HG03575 (cell line): Measurements from ENCODE around the gene GRXCR2.
"Not testable (repeated sequence)": the region's sequence is repeated elsewhere in the genome, so short reads cannot be mapped to it uniquely, and the experiment has no call there.

Experiments
- ATAC-seq: cut with Tn5 transposase; IDR thresholded peaks from one replicate; pipeline ENCODE4 v1.9.1; 2021; ENCODE audit not compliant: unreplicated experiment, insufficient number of reproducible peaks, low FRiP score; ENCODE audit errors: extremely low read depth

GRXCR2 gene, protein sequence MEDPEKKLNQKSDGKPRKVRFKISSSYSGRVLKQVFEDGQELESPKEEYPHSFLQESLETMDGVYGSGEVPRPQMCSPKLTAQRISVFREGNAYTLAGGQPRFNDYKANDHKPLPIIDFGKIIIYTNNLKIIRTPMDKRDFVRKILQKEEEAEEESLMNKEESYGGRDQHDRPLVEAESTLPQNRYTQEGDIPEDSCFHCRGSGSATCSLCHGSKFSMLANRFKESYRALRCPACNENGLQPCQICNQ

DNA sequence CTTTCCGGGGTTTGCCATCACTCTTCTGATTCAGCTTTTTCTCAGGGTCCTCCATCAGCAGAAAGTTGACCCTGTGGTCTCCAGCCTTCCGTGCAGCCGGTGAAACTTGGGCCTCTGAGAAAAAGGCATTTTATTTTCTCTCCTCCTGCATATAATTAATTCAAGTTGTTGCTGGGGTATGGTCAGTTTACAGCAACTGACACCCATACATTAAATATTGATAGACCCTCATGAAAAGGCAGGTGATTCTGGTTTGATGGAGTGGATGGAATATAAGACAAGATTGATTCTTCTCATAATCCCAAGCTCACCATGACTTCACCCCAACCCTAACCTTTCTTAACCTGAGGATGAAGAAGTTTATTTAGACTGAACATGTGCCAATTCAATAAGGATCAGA lies at the start of gene GRXCR2:
Gene GRXCR2, minus strand, starts transcription at position 101 of the 400 bp plus-strand sequence. Its CDS starts 46 bp downstream, at position 55.
- ATAC-seq = no peak

DNA sequence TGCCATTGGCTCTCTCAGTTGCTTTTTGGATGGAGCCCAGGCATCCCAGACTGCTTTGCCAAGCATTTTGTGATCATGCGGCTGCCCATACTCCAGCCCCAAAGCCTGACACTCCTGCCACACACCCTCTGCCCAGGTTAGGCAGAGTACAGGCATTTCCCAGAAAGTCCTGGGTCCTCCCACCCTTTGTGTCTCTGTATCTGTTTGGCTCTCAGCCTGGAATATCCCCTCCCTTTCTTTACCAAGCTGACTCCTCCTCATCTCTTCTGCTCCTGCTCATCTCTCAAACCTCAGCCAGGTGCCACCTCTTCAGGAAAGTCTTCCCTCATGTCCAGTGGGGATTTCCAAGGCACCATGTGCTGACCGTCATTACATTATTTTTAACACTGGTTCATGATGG lies 49.2 kb upstream of the GRXCR2 start:
- no peak for ATAC-seq

DNA sequence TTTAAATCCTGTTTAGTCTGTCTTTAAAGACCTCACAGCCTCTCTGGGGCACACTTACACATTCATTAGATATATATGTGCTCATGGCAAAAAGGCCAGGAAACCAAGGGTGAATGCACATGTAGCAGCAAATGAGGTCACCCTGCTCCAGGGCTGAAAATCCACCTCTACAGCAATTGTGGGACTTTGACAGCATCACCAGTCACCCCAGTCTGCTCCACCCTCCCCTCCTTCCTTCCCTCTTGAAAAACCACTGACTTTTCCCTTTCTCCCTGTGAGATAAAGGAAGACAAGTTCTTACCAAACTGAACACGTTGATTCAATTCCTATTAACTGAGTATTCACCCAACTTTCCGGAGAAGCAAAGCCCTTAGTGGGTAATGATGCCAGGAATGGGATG lies 48.4 kb upstream of the GRXCR2 start:
- ATAC-seq = no peak

DNA sequence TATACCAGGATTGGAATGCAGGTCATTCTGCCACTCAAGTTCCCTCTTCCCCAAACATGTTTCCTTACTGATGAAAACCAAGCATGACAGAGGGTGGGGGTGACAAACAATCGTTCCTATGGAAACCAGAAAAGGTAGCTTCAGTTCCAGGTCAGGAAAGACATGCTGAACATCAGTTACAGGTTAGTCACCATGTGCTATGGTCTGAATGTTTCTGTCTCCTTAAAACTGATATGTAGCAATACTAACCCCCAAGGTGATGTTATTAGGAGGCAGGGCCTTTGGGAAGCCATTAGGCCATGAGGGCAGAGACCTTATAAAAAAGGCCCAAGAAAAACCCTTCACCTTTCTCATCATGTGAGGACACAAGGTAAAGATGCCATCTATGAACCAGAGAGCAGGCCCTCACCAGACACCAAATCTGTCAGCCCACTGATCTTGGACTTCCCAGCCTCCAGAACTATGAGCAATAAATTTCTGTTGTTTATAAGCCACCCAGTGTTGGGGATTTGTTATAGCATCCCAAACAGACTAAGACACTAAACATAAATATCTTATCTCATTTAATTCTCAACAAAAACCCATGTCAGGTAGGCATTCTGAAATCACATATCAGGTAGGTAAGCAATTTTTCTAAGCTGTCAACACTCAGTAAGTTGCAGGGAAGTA lies 47.9 kb upstream of the GRXCR2 start:
- ATAC-seq = no peak

DNA sequence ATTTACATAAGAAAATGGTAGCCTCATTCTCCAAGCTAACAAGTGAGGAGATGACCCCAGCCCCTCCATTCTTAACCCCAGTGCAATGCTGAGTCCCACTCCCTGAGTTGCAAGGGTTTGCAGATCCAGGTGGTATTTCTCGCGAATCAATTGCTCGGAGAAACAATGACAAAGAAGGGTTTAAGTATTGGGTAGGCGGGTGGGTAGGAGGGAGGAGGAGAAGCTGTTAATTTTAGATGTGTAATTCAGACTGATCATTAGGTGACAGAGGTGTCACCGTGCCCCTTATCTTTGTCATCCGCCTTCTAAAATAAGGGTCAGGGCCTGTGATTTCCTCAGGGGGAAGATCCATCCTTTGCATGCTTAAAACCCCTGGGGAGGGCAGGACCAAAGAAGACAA lies 46.6 kb upstream of the GRXCR2 start:
- no peak for ATAC-seq

DNA sequence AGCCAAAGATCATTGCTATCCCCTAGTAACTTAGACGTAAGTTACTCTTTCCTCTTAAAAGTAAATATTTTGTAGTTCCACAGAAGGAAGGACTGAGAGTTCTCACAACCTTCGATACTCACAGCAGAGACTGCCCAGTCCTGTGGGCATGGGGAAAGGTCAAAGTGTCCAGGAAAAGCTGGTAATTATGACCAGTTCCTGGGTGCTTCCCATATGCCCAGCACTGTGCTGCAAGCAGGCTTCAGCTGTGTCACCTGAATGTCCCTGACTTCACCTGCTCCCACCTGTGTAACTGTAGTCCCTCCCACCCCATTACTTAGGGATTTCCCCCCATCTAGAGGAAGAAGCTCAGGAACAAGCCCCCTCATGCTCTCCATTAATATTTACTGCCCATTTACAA lies 45.6 kb upstream of the GRXCR2 start:
- no peak for ATAC-seq

DNA sequence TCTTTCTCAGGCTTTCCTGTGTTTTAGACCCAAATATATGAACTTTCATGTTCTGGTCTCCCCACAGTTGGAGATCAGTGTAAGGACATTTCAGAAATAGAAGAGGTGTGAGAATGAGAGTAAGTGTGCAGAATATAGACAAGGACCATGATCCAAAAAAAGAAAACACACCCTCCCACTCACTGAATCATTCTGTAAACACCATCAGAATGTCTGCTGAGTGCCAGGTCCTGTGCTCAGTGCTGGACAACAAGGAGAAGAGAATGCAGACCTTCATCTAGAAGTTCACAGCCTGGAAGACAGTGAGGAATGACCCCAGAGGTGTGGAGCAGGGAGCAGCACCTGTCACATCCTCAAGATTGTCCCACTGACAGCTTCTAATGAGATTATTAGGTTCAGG lies 44.5 kb upstream of the GRXCR2 start:
- no peak for ATAC-seq

DNA sequence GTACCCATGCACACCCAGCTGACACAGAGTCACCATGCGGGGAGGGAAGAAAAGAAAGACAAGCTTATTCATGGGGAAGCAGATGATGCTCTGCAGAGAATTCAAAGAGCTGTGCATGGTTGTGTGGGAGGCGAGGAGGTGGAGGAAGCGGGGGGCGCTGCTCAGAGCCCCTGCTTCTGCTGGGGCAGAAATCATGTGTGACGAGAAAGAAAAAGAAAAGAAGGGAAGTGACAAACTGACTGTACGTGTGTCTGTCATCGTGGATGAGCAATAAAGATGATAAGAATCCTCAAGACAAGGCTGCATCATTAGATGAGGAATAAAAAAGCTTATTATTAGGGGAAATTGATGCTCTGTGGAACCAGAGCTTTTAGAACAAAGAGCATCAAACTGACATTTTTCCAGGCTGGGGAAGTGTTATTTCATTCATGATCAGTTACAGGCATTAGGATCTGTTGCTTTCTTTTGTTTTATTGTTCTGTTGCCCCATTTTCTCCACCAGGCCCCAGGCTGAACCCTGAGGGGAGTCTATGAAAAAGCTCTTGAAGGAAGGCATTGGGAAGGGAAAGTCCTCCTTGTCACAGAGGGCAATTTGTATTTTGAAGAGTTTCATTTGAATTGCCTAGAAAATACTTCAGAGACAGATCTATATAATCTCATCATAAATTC lies 43.3 kb upstream of the GRXCR2 start:
- no peak for ATAC-seq

DNA sequence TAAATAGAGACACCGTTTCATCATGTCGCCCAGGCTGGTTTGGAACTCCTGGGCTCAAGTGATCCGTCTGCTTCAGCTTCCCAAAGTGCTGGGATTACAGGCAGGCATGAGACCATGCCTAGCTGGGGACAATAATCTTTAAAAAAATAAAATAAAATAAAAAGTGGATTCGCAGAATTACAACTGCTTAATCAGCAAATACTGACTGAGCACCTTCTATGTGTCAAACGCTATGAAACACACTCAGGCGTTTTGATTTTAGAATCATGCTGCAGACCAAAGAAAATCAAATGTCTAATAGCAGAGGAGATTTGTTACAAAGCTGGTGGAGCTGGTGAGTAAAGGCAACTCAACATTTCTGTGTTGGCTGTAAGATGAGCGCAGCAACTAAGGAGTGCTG lies 40.9 kb upstream of the GRXCR2 start:
- ATAC-seq = no peak

GRCh38 chr5:145912594-145912993 lies 39.8 kb upstream of the GRXCR2 start:
- no peak for ATAC-seq

- ATAC-seq = no peak
Observed at GRCh38 chr5:145912019-145912418, 39.2 kb upstream of the GRXCR2 start.

DNA sequence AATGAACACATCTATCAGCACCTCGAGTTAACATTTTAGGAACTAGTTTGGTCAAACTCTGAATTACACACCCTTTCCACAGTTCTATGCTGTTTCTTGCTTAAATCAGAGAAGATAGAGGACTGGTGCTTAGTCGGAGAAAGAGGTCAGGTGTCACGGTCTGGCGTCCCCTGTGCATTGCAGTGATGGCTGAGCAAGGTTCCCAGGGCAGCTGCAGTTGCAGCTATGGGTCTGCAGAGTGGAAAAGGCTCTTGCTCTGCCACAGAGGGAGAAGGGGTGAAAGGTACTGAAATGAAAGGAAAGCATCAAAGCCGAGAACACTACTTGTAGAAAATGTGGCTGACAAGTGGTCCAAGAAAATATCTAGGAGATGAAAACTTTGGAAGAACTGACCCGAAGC lies 38.4 kb upstream of the GRXCR2 start:
- ATAC-seq = no peak

- no peak for ATAC-seq
Observed at GRCh38 chr5:145908206-145908960, 35.6 kb upstream of the GRXCR2 start.

GRCh38 chr5:145906401-145906800 lies 33.6 kb upstream of the GRXCR2 start:
- no peak for ATAC-seq

DNA sequence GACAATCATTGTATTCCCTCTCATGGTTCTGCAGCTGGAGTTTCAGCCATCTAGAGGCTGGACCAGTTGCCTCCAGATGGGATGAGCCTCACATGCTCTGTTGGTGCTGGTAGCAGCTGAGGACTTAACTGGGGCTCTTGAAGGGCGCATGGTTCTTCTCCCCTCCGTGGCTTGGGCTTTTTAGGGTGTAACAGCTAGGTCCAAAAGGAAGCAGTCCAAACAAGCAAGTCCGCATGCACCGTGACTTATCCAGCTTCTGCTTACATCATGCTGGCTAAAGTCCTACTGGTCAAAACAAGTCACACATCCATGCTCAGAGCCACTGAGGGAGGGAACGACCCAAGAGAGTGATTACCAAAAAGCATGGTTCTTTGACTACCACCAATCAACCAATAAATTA lies 31.9 kb upstream of the GRXCR2 start:
- no peak for ATAC-seq

- no peak for ATAC-seq
Observed at GRCh38 chr5:145903867-145904266, 31.1 kb upstream of the GRXCR2 start.

DNA sequence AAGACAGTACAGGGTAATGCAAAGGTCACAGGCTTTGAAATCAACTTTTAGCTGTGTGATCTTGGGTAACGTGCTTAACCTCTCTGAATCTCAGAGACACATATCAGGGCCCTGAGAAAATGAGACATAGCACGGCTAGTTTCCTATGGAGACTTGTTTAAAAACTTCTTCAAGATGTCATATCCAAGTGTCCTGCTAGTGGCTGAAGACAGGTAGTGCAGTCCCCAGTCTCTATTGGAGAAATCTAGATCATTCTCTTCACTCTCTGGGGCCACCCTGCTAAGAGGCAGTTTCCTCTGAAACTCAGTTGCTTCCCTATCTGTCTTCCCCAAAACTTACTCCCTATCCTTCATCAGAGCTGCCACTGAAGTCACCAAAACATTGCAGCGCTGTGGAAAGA lies 30.3 kb upstream of the GRXCR2 start:
- no peak for ATAC-seq

GRCh38 chr5:145902421-145902820 lies 29.6 kb upstream of the GRXCR2 start:
- no peak for ATAC-seq

- no peak for ATAC-seq
Observed at GRCh38 chr5:145898171-145898570, 25.4 kb upstream of the GRXCR2 start.

DNA sequence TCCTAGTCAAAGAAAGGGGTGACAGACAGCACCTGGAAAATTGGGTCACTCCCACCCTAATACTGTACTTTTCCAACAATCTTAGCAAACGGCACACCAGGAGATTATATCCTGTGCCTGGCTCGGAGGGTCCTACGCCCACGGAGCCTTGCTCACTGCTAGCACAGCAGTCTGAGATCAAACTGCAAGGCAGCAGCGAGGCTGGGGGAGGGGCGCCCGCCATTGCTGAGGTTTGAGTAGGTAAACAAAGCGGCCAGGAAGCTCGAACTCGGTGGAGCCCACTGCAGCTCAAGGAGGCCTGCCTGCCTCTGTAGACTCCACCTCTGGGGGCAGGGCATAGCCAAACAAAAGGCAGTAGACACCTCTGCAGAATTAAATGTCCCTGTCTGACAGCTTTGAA lies 18.6 kb upstream of the GRXCR2 start:
- not testable (repeated sequence) for ATAC-seq
